ENCODE data around the gene CCDC70.

CCDC70 gene

GRCh38 chr13:51856027-51856736 is 5.6 kb upstream of the CCDC70 start:
- FAIRE-seq (no peak), DNase-seq (ENCODE audit: extremely low spot score, insufficient read length, low read depth) (no peak)

- DNase-seq (ENCODE audit: extremely low spot score, insufficient read length, low read depth) (no peak), FAIRE-seq (no peak)
Measured at GRCh38 chr13:51856998-51857397, 4.8 kb upstream of the CCDC70 start.

GRCh38 chr13:51858433-51859247 is 3.1 kb upstream of the CCDC70 start:
- FAIRE-seq (no peak), DNase-seq (ENCODE audit: extremely low spot score, insufficient read length, low read depth) (no peak)

GRCh38 chr13:51862957-51863356 is 1.2 kb downstream of the CCDC70 start:
- no peak for DNase-seq (ENCODE audit: extremely low spot score, insufficient read length, low read depth)
- no peak for FAIRE-seq

- FAIRE-seq (no peak), DNase-seq (ENCODE audit: extremely low spot score, insufficient read length, low read depth) (no peak)
Measured at GRCh38 chr13:51865838-51866237, 4.1 kb downstream of the CCDC70 start.

GRCh38 chr13:51867062-51867461 is 5.3 kb downstream of the CCDC70 start:
- no peak for DNase-seq (ENCODE audit: extremely low spot score, insufficient read length, low read depth)
- no peak for FAIRE-seq

GRCh38 chr13:51869916-51870315 is 8.1 kb downstream of the CCDC70 start:
- DNase-seq (ENCODE audit: extremely low spot score, insufficient read length, low read depth), result no peak

GRCh38 chr13:51870616-51871015 is 8.8 kb downstream of the CCDC70 start:
- no peak for FAIRE-seq
- no peak for DNase-seq (ENCODE audit: extremely low spot score, insufficient read length, low read depth)

More at GRCh38 chr13:51869916-51870315, 8.1 kb downstream of the CCDC70 start:
- no peak for FAIRE-seq

- DNase-seq (ENCODE audit: extremely low spot score, insufficient read length, low read depth), result no peak
- FAIRE-seq, result no peak
Measured at GRCh38 chr13:51873117-51873798, 11.5 kb downstream of the CCDC70 start.

GRCh38 chr13:51873837-51874236 is 12.1 kb downstream of the CCDC70 start:
- FAIRE-seq, result no peak
- DNase-seq (ENCODE audit: extremely low spot score, insufficient read length, low read depth), result no peak

- DNase-seq (ENCODE audit: extremely low spot score, insufficient read length, low read depth), result no peak
Measured at GRCh38 chr13:51874651-51875050, 12.9 kb downstream of the CCDC70 start.

GRCh38 chr13:51879133-51879532 is 17.4 kb downstream of the CCDC70 start:
- DNase-seq (ENCODE audit: extremely low spot score, insufficient read length, low read depth), result no peak
- no peak for FAIRE-seq

More at GRCh38 chr13:51874651-51875050, 12.9 kb downstream of the CCDC70 start:
- no peak for FAIRE-seq

GRCh38 chr13:51881296-51881695 is 19.5 kb downstream of the CCDC70 start:
- DNase-seq (ENCODE audit: extremely low spot score, insufficient read length, low read depth) (no peak), FAIRE-seq (no peak)

- FAIRE-seq (no peak), DNase-seq (ENCODE audit: extremely low spot score, insufficient read length, low read depth) (no peak)
Measured at GRCh38 chr13:51882570-51883225, 20.9 kb downstream of the CCDC70 start.

GRCh38 chr13:51883226-51883600 is 21.4 kb downstream of the CCDC70 start:
- FAIRE-seq (no peak), DNase-seq (ENCODE audit: extremely low spot score, insufficient read length, low read depth) (no peak)

- FAIRE-seq (no peak), DNase-seq (ENCODE audit: extremely low spot score, insufficient read length, low read depth) (no peak)
Measured at GRCh38 chr13:51885651-51886050, 23.9 kb downstream of the CCDC70 start.

GRCh38 chr13:51887468-51887867 is 25.7 kb downstream of the CCDC70 start:
- FAIRE-seq (no peak), DNase-seq (ENCODE audit: extremely low spot score, insufficient read length, low read depth) (no peak)

GRCh38 chr13:51892657-51893056 is 30.9 kb downstream of the CCDC70 start:
- FAIRE-seq, result no peak
- no peak for DNase-seq (ENCODE audit: extremely low spot score, insufficient read length, low read depth)

- no peak for FAIRE-seq
- no peak for DNase-seq (ENCODE audit: extremely low spot score, insufficient read length, low read depth)
Measured at GRCh38 chr13:51894239-51894638, 32.5 kb downstream of the CCDC70 start.
